ENCODE measurements around the gene RAB8A.
A peak's percentile ranks its signal among the peaks of the same experiment; 100 is the strongest.

Gene RAB8A

GRCh38 chr19:16076958-16077611, 34.6 kb upstream of the RAB8A start:
- Histone ChIP-seq H2AFZ (ENCODE audit: low read depth) (no peak overlapping the region), H3K79me2 (ENCODE audit: insufficient read depth, low read depth) (peaks cover 40% of the 10 kb centered on the region), H3K4me2 (peak overlapping the region; percentile 94), H3K9ac (peak overlapping the region; percentile 93), H3K27ac (peak overlapping the region; percentile 100), H3K4me3 (IDR thresholded peaks at IDR 0.05; ENCODE audit: insufficient read depth, low read depth, low read length) (no peak overlapping the region), H3K36me3 (ENCODE audit: insufficient read depth) (0 out of 2 replicates have a peak, but pooled peaks cover 7% of the 10 kb centered on the region), H3K27me3 (ENCODE audit: insufficient read depth, low read depth) (no peaks in the 10 kb centered on the region), H3K4me1 (ENCODE audit: low read depth, poor library complexity, severe bottlenecking) (peaks cover 30% of the 10 kb centered on the region), H4K20me1 (ENCODE audit: insufficient read depth) (no peaks in the 10 kb centered on the region)
- no peak for TF ChIP-seq CTCF (conservative IDR thresholded peaks at IDR 0.05; ENCODE audit: low read depth, low read length)

GRCh38 chr19:16077984-16078758, 33.5 kb upstream of the RAB8A start:
- Histone ChIP-seq H2AFZ (ENCODE audit: low read depth) (no peak overlapping the region), H4K20me1 (ENCODE audit: insufficient read depth) (no peaks in the 10 kb centered on the region), H3K4me2 (peak overlapping the region; percentile 94), H3K36me3 (ENCODE audit: insufficient read depth) (peaks cover 7% of the 10 kb centered on the region; the same call in 1 of the 2 replicates), H3K4me3 (IDR thresholded peaks at IDR 0.05; ENCODE audit: insufficient read depth, low read depth, low read length) (no peak overlapping the region), H3K9ac (peak overlapping the region; percentile 93), H3K79me2 (ENCODE audit: insufficient read depth, low read depth) (peaks cover 47% of the 10 kb centered on the region), H3K27me3 (ENCODE audit: insufficient read depth, low read depth) (no peaks in the 10 kb centered on the region), H3K4me1 (ENCODE audit: low read depth, poor library complexity, severe bottlenecking) (peaks cover 30% of the 10 kb centered on the region), H3K27ac (peak overlapping the region; percentile 100)
- no peak for TF ChIP-seq CTCF (conservative IDR thresholded peaks at IDR 0.05; ENCODE audit: low read depth, low read length)

GRCh38 chr19:16078759-16079707, 32.7 kb upstream of the RAB8A start:
- Histone ChIP-seq H4K20me1 (ENCODE audit: insufficient read depth) (no peaks in the 10 kb centered on the region), H3K4me1 (ENCODE audit: low read depth, poor library complexity, severe bottlenecking) (peaks cover 30% of the 10 kb centered on the region), H3K9ac (peak overlapping the region; percentile 93), H3K4me2 (peak overlapping the region; percentile 94), H3K4me3 (IDR thresholded peaks at IDR 0.05; ENCODE audit: insufficient read depth, low read depth, low read length) (no peak overlapping the region), H2AFZ (ENCODE audit: low read depth) (no peak overlapping the region), H3K36me3 (ENCODE audit: insufficient read depth) (peaks cover 9% of the 10 kb centered on the region; the same call in 1 of the 2 replicates), H3K79me2 (ENCODE audit: insufficient read depth, low read depth) (peaks cover 50% of the 10 kb centered on the region), H3K27me3 (ENCODE audit: insufficient read depth, low read depth) (no peaks in the 10 kb centered on the region), H3K27ac (peak overlapping the region; percentile 100)
- TF ChIP-seq CTCF (conservative IDR thresholded peaks at IDR 0.05; ENCODE audit: low read depth, low read length), result no peak

- H3K4me2 ChIP-seq, result no peak overlapping the region
- H3K27ac ChIP-seq, result no peak overlapping the region
- no peaks in the 10 kb centered on the region for H4K20me1 ChIP-seq (ENCODE audit: insufficient read depth)
- no peak for TF ChIP-seq CTCF (conservative IDR thresholded peaks at IDR 0.05; ENCODE audit: low read depth, low read length)
- peaks cover 21% of the 10 kb centered on the region for H3K4me1 ChIP-seq (ENCODE audit: low read depth, poor library complexity, severe bottlenecking)
- H3K4me3 ChIP-seq (IDR thresholded peaks at IDR 0.05; ENCODE audit: insufficient read depth, low read depth, low read length), result no peak overlapping the region
- H3K36me3 ChIP-seq (ENCODE audit: insufficient read depth), result peaks cover 25% of the 10 kb centered on the region; the same call in 1 of the 2 replicates
- H3K9ac ChIP-seq, result no peak overlapping the region
- no peaks in the 10 kb centered on the region for H3K27me3 ChIP-seq (ENCODE audit: insufficient read depth, low read depth)
- peaks cover 41% of the 10 kb centered on the region for H3K79me2 ChIP-seq (ENCODE audit: insufficient read depth, low read depth)
- no peak overlapping the region for H2AFZ ChIP-seq (ENCODE audit: low read depth)
Observed at GRCh38 chr19:16084067-16084685, 27.5 kb upstream of the RAB8A start.

Data from KMS-11 (cell line).